GM06990 (cell line): Measurements from ENCODE around the gene PLAAT2.

Experiments used
- DNase-seq: peaks from one replicate; pipeline ENCODE4 v3.0.0-alpha.2; 2011; ENCODE audit not compliant: insufficient read length; ENCODE audit errors: extremely low read depth
- H3K27me3 ChIP-seq: replicated peaks from 2 replicates; pipeline ENCODE4 v1.6.0; 2011; ENCODE audit warnings: low read length; ENCODE audit not compliant: control insufficient read depth, insufficient read depth
- H3K36me3 ChIP-seq: 2 replicates; pipeline ENCODE4 v1.5.1; 2011; ENCODE audit warnings: low read length; ENCODE audit not compliant: control insufficient read depth, insufficient read depth
- H3K4me3 ChIP-seq: replicated peaks from 2 replicates; pipeline ENCODE4 v1.5.1; 2011; ENCODE audit warnings: low read depth, mild to moderate bottlenecking, control low read depth, low read length
- CTCF ChIP-seq: IDR thresholded peaks from 2 replicates; pipeline ENCODE4 v1.5.1; 2011; ENCODE audit warnings: low read length, control low read depth, mild to moderate bottlenecking, inconsistent platforms; ENCODE audit not compliant: insufficient read depth, poor library complexity, severe bottlenecking

The PLAAT2 gene

GRCh38 chr11:63598556-63598955 lies 35.4 kb upstream of the PLAAT2 start:
- DNase-seq = no peak
- no peak for TF ChIP-seq CTCF
- Histone ChIP-seq H3K4me3 (no peak overlapping the region), H3K36me3 (no peaks in the 10 kb centered on the region), H3K27me3 (no peaks in the 10 kb centered on the region)

DNA sequence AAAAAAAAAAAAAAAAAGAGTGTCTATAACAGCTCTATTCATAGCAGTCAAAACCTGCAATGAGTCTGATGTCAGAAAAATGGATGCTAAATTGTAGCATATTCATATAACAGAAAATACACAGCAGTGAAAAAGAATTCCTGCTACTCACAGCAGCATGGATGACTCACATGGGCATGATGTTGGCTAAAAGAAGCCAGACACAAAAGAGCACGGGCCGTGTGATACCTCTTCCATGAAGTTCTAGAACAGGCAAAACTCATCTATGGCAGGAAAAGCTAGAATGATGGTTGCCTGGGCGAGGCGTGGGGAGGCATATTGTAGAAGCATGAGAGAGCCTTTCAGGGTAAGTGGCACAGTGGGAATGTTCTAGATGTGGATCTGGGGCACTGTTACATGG lies 32.1 kb upstream of the PLAAT2 start:
- no peak for DNase-seq
- Histone ChIP-seq H3K4me3 (no peak overlapping the region), H3K36me3 (no peaks in the 10 kb centered on the region), H3K27me3 (no peaks in the 10 kb centered on the region)
- no peak for TF ChIP-seq CTCF

DNA sequence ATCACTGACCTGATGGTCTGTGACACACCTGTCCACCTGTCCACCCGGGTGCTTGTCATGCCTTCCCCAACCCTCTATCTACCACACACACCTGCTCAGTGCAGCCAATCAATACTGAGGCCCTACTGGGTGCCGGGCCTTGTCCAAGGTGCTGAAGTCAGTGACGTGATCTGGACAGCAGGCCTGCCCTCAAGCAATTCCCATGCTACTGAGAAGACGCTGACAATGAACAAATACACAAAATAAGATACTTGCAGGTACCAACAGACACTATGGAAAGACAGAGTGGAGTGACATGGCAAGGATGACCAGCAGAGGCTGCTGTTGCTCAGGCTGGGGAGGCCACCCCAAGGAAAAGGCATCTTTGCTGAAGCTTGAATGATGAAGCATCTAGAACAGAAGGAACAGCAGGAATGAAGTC lies 29.8 kb upstream of the PLAAT2 start:
- no peaks in the 10 kb centered on the region; the same call in 1 of the 2 replicates for H3K36me3 ChIP-seq
- H3K4me3 ChIP-seq = no peak overlapping the region
- TF ChIP-seq CTCF = peak; percentile 83
- no peak for DNase-seq
- H3K27me3 ChIP-seq = no peaks in the 10 kb centered on the region

- no peaks in the 10 kb centered on the region for H3K27me3 ChIP-seq
- H3K4me3 ChIP-seq = no peak overlapping the region
- TF ChIP-seq CTCF = no peak
- H3K36me3 ChIP-seq = no peaks in the 10 kb centered on the region; the same call in 1 of the 2 replicates
- no peak for DNase-seq
Observed at GRCh38 chr11:63590024-63590788, 27.0 kb upstream of the PLAAT2 start.

- H3K36me3 ChIP-seq = no peaks in the 10 kb centered on the region; the same call in 1 of the 2 replicates
Observed at GRCh38 chr11:63589000-63589399, 25.8 kb upstream of the PLAAT2 start.

More at GRCh38 chr11:63589000-63589399, 25.8 kb upstream of the PLAAT2 start:
- no peaks in the 10 kb centered on the region for H3K27me3 ChIP-seq
- no peak for DNase-seq
- TF ChIP-seq CTCF = no peak
- no peak overlapping the region for H3K4me3 ChIP-seq
